Psoas muscle (tissue), 8 donors: ENCODE measurements around the gene PPP2CA. TPM values are rescaled to one million over a fixed set of nuclear protein-coding genes. Genes with fewer than 3 reads are reported as not detected.
"Not testable (repeated sequence)": the region's sequence is repeated elsewhere in the genome, so short reads cannot be mapped to it uniquely, and the experiment has no call there.

Experiments
- ATAC-seq, 4 donors: fragments of 200-7000 bp; cut with Tn5 transposase; one replicate each; pipeline ENCODE4 v1.9.1; 2020; ENCODE audit warnings: moderate library complexity in 3 of 4, mild to moderate bottlenecking in 2 of 4
- DNase-seq, 2 donors: peaks; one replicate each; pipeline ENCODE4 v3.0.0-alpha.2; 2020
- H3K27ac ChIP-seq: fragments of 200-600 bp; one replicate; pipeline ENCODE4 v1.8.0; 2022
- H3K27me3 ChIP-seq, 3 donors: fragments of 200-600 bp in 1 of 3; one replicate each; pipeline versions ENCODE4 v1.6.1 to v1.8.0; 2013 to 2022; ENCODE audit warnings: low read length in 2 of 3, mild to moderate bottlenecking in 2 of 3, moderate library complexity in 1 of 3; ENCODE audit not compliant: insufficient read depth in 3 of 3
- H3K36me3 ChIP-seq, 2 donors: fragments of 200-600 bp in 1 of 2; one replicate each; pipeline versions ENCODE4 v1.6.1 to v1.8.0; 2013 to 2022; ENCODE audit warnings: low read depth in 1 of 2, mild to moderate bottlenecking in 1 of 2, moderate library complexity in 1 of 2; ENCODE audit not compliant: insufficient read depth in 1 of 2
- H3K4me1 ChIP-seq: fragments of 200-600 bp; one replicate; pipeline ENCODE4 v1.8.0; 2022
- H3K4me3 ChIP-seq: fragments of 200-600 bp; one replicate; pipeline ENCODE4 v1.8.0; 2022; ENCODE audit warnings: mild to moderate bottlenecking
- H3K9me3 ChIP-seq: fragments of 200-600 bp; one replicate; pipeline ENCODE4 v1.8.0; 2022
- WGBS, 3 donors: extraction: QIAGEN DNeasy Blood & Tissue Kit; methylation state at CpG; one replicate each; pipeline versions ENCODE4 v1.1.6 to v1.1.7; 2013; 5-methylcytosine and 5-hydroxymethylcytosine counted together
- intact Hi-C, 2 donors: fragments of 100-400 bp; cut with DNase I; formaldehyde crosslinking; loops; one replicate each; pipeline versions ENCODE4 v1.11.0 to v1.14.2; 2022
- polyA plus RNA-seq, 3 donors: library from polyadenylated mRNA; stranded (reverse); fragments of 200-250 nt; gene quantifications; one replicate each; pipeline ENCODE4 v1.2.3, GENCODE V29; 2013
- total RNA-seq, 4 donors: library from RNA; stranded (reverse); fragmentation: NEBNext Ultra II Directional in 2 of 4; extraction: Animal tissue kit (Norgen Biotek cat#: 25700) in 2 of 4; gene quantifications; one replicate each; pipeline versions ENCODE4 v1.2.1 to v1.2.4, GENCODE V29; 2021 to 2023
- TF ChIP-seq, protein P1 (sequence below): fragments of 200-600 bp; IDR thresholded peaks from one replicate; pipeline ENCODE4 v1.8.0; 2022; ENCODE audit warnings: antibody characterized with exemption
- donor health status: healthy with polysubstance abuse.
- donor health status: DM: no; HTN: no; CAD: no; lungs with moderate emphysema.
- donor health status: Bipolar disorder and iron deficiency.
- donor health status: healthy.
- donor health status: DM: yes; HTN: yes; CAD: no.
- donor health status: DM: no; HTN: no; CAD: no.
- donor health status: DM: no; HTN: no; CAD: no.
- donor health status: DM: yes; HTN: yes; CAD: no.

The PPP2CA gene
- total and polyA plus RNA-seq, 7 donors = 53.0 to 140 (median 107) TPM

- intact Hi-C loops = loop anchor here (2.0 to 5.0 kb wide), 2 partner anchors 14 to 34 kb away; no protein-coding TSS in a partner anchor
- Histone ChIP-seq H3K4me3 (peak overlapping the region; percentile 87), H3K27me3 (no peaks in the 10 kb centered on the region), H3K9me3 (no peaks in the 10 kb centered on the region), H3K36me3 (no peaks in the 10 kb centered on the region), H3K4me1 (peaks cover 35% of the 10 kb centered on the region), H3K27ac (peak overlapping the region; percentile 100)
- WGBS, 3 donors = 3 to 4% (median 4%) methylated on average over 44 to 51 of the region's 51 CpGs
- TF ChIP-seq, protein P1, sequence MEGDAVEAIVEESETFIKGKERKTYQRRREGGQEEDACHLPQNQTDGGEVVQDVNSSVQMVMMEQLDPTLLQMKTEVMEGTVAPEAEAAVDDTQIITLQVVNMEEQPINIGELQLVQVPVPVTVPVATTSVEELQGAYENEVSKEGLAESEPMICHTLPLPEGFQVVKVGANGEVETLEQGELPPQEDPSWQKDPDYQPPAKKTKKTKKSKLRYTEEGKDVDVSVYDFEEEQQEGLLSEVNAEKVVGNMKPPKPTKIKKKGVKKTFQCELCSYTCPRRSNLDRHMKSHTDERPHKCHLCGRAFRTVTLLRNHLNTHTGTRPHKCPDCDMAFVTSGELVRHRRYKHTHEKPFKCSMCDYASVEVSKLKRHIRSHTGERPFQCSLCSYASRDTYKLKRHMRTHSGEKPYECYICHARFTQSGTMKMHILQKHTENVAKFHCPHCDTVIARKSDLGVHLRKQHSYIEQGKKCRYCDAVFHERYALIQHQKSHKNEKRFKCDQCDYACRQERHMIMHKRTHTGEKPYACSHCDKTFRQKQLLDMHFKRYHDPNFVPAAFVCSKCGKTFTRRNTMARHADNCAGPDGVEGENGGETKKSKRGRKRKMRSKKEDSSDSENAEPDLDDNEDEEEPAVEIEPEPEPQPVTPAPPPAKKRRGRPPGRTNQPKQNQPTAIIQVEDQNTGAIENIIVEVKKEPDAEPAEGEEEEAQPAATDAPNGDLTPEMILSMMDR = no peak
- peak; percentile 26 to 43 (median 34) for ATAC-seq
- no peak for DNase-seq
Measured at GRCh38 chr5:134226441-134227192, 744 bp upstream of the PPP2CA start.

GRCh38 chr5:134224888-134225779, 739 bp downstream of the PPP2CA start:
- Histone ChIP-seq H3K27me3 (no peaks in the 10 kb centered on the region), H3K4me1 (peaks cover 50% of the 10 kb centered on the region), H3K27ac (peak overlapping the region; percentile 100), H3K36me3 (peaks cover 0 to 8% of the 10 kb centered on the region in 2 donors), H3K4me3 (peak overlapping the region; percentile 87), H3K9me3 (no peaks in the 10 kb centered on the region)
- WGBS, 3 donors = 0% methylated on average over 43 to 49 of the region's 49 CpGs
- TF ChIP-seq, protein P1 = no peak
- peak; percentile 74 to 81 for DNase-seq
- ATAC-seq = peak; percentile 39 to 66 (median 58)
- intact Hi-C loops = loop anchor here (5.0 kb wide), 2 partner anchors 33 to 43 kb away; no protein-coding TSS in a partner anchor

- H3K27ac ChIP-seq = peak overlapping the region; percentile 100
- no peaks in the 10 kb centered on the region for H3K9me3 ChIP-seq
- peak overlapping the region; percentile 87 for H3K4me3 ChIP-seq
- WGBS, 3 donors = 19 to 25% (median 22%) methylated on average over 9 of the region's 9 CpGs
- no peak for DNase-seq
- H3K36me3 ChIP-seq = peaks cover 0 to 8% of the 10 kb centered on the region in 2 donors
- H3K27me3 ChIP-seq = no peaks in the 10 kb centered on the region
- ATAC-seq = no peak
- peaks cover 65% of the 10 kb centered on the region for H3K4me1 ChIP-seq
- intact Hi-C loops = loop anchor here in 1 of 2 donors (5.0 kb wide), 1 partner anchor 41 kb away; no protein-coding TSS in a partner anchor
- TF ChIP-seq, protein P1 = no peak
Measured at GRCh38 chr5:134223406-134224248, 2.2 kb downstream of the PPP2CA start.

GRCh38 chr5:134221690-134222089, 4.2 kb downstream of the PPP2CA start:
- Histone ChIP-seq H3K4me1 (peaks cover 70% of the 10 kb centered on the region), H3K4me3 (peak overlapping the region; percentile 87), H3K27ac (peak overlapping the region; percentile 100)
- ATAC-seq, DNase-seq, H3K27me3 ChIP-seq, H3K36me3 ChIP-seq, H3K9me3 ChIP-seq: not testable (repeated sequence)
- WGBS, 3 donors = 65 to 72% (median 68%) methylated on average over 5 of the region's 5 CpGs
- intact Hi-C loops = loop anchor here in 1 of 2 donors (5.0 kb wide), 1 partner anchor 39 kb away; no protein-coding TSS in a partner anchor
